Endothelial cell of umbilical vein (primary cell): ENCODE data around the gene AGBL4. TPM values are rescaled to one million over a fixed set of nuclear protein-coding genes. Genes with fewer than 3 reads are reported as not detected.

ENCODE experiments used
- BruUV-seq: library from RNA; stranded (reverse); fragments of 400-500 nt; replicated peaks from 2 replicates; lab custom pipeline; 2021; lab: Mats Ljungman, UMichigan
- CTCF ChIA-PET: fragments of 300-600, 350-600 bp; sonication (Branson Sonifier 250); formaldehyde crosslinking; loops from one replicate; lab custom pipeline; 2021; ENCODE audit warnings: antibody characterized with exemption, inconsistent platforms; lab: Charles Lee
- POLR2A ChIA-PET: fragments of 300-600, 350-600 bp; sonication (Branson Sonifier 250); formaldehyde crosslinking; loops from one replicate; lab custom pipeline; 2021; ENCODE audit warnings: antibody characterized with exemption, inconsistent platforms; lab: Charles Lee
- DNase-seq: peaks from one replicate; pipeline ENCODE4 v3.0.0-alpha.2; 2011; ENCODE audit warnings: low read depth, low spot score
- FAIRE-seq: peaks from 2 replicates; lab custom pipeline; 2011; peaks lifted over from hg19 to GRCh38; lab: Jason Lieb, UNC
- H2AFZ ChIP-seq: 2 replicates; pipeline ENCODE4 v1.6.0; 2012; ENCODE audit warnings: low read depth, low read length, control low read depth, inconsistent platforms
- H3K27ac ChIP-seq: 2 replicates; pipeline ENCODE4 v1.5.1; 2011; ENCODE audit warnings: low read depth, mild to moderate bottlenecking, control low read depth, low read length, moderate library complexity; ENCODE audit not compliant: insufficient read depth
- H3K27me3 ChIP-seq, 2 experiments: 2 replicates each; pipeline versions ENCODE4 v1.6.0 to v1.6.1; 2011; ENCODE audit warnings: low read length in 2 of 2, mixed read lengths in 1 of 2; ENCODE audit not compliant: control insufficient read depth in 2 of 2, insufficient read depth in 2 of 2
- H3K36me3 ChIP-seq, 2 experiments: 2 replicates in 1 of 2; 3 replicates in 1 of 2; pipeline ENCODE4 v1.5.1; 2011; ENCODE audit warnings: low read length in 2 of 2, mild to moderate bottlenecking in 1 of 2, moderate library complexity in 1 of 2; ENCODE audit not compliant: control insufficient read depth in 2 of 2, insufficient read depth in 2 of 2; ENCODE audit errors: extremely low read depth in 1 of 2
- H3K4me1 ChIP-seq: 3 replicates; pipeline ENCODE4 v1.5.1; 2011; ENCODE audit warnings: mild to moderate bottlenecking, low read length; ENCODE audit not compliant: control insufficient read depth, insufficient read depth; ENCODE audit errors: extremely low read depth
- H3K4me2 ChIP-seq: 2 replicates; pipeline ENCODE4 v1.6.1; 2011; ENCODE audit warnings: low read length, control low read depth, mixed read lengths; ENCODE audit not compliant: insufficient read depth
- H3K4me3 ChIP-seq, 3 experiments: fragments of 200-600 bp in 1 of 3; sonication (generic), shearing (Covaris generic) in 1 of 3; replicated peaks in 1 of 3; 2 replicates each; pipeline ENCODE4 v1.5.1; 2011 to 2016; ENCODE audit warnings: control low read depth in 3 of 3, low read length in 3 of 3, mild to moderate bottlenecking in 2 of 3, inconsistent platforms in 1 of 3, low read depth in 1 of 3, moderate library complexity in 1 of 3; ENCODE audit not compliant: insufficient read depth in 1 of 3
- H3K79me2 ChIP-seq: 2 replicates; pipeline ENCODE4 v1.6.0; 2012; ENCODE audit warnings: low read length, inconsistent platforms; ENCODE audit not compliant: control insufficient read depth, insufficient read depth
- H3K9ac ChIP-seq: replicated peaks from 2 replicates; pipeline ENCODE3; 2011; ENCODE audit warnings: low read length, control low read depth; ENCODE audit not compliant: insufficient read depth; ENCODE audit errors: extremely low read depth
- H3K9me1 ChIP-seq: replicated peaks from 3 replicates; pipeline ENCODE4 v1.6.0; 2011; ENCODE audit warnings: mild to moderate bottlenecking, low read length; ENCODE audit not compliant: control insufficient read depth, insufficient read depth; ENCODE audit errors: extremely low read depth
- H3K9me3 ChIP-seq: replicated peaks from 2 replicates; pipeline ENCODE4 v1.5.1; 2012; ENCODE audit warnings: low read length, inconsistent platforms; ENCODE audit not compliant: control insufficient read depth, insufficient read depth
- H4K20me1 ChIP-seq: replicated peaks from 2 replicates; pipeline ENCODE3; 2011; ENCODE audit warnings: mild to moderate bottlenecking, low read length; ENCODE audit not compliant: control insufficient read depth, insufficient read depth; ENCODE audit errors: extremely low read depth
- MYC ChIP-seq: IDR thresholded peaks from one replicate; pipeline ENCODE4 v1.6.1; 2011; ENCODE audit warnings: mild to moderate bottlenecking, low read depth, low read length
- dilution Hi-C: fragments of 300-500 bp; cut with MboI; formaldehyde crosslinking; loops from one replicate; pipeline ENCODE4 v1.15.0; 2019; ENCODE audit warnings: low sequenced_read_pairs; ENCODE audit not compliant: extremely low pct_ligation_motif_present
- intact Hi-C: fragments of 100-400 bp; cut with micrococcal nuclease; formaldehyde crosslinking; loops from one replicate; pipeline ENCODE4 v1.10.0; 2022
- polyA plus RNA-seq, 4 experiments: library from polyadenylated mRNA; depleted of rRNA in 3 of 4; stranded (reverse) in 3 of 4; unstranded in 1 of 4; fragments of >200 nt; gene quantifications; 2 replicates each; pipeline versions ENCODE4 v1.2.1 to v1.2.3, GENCODE V29; 2011 to 2012; ENCODE audit warnings: missing spikeins in 1 of 4
- small RNA-seq: library from RNA; depleted of rRNA; stranded (forward); fragments of <200 nt; gene quantifications from one replicate; pipeline ENCODE3, GENCODE V24; 2012; ENCODE audit warnings: low replicate concordance, low read depth; ENCODE audit not compliant: insufficient read depth, insufficient read length
- total RNA-seq: library from RNA; stranded (reverse); gene quantifications from 2 replicates; pipeline ENCODE4 v1.2.3, GENCODE V29; 2021
- TF ChIP-seq, protein P1 (sequence below): IDR thresholded peaks from 2 replicates; pipeline ENCODE4 v1.6.1; 2011; ENCODE audit not compliant: insufficient read depth, insufficient read length
- TF ChIP-seq, protein P2 (sequence below), 2 donors: IDR thresholded peaks; 1 replicate in 1 of 2; 2 replicates in 1 of 2; pipeline ENCODE4 v1.5.1; 2011; ENCODE audit warnings: low read length in 2 of 2, mild to moderate bottlenecking in 2 of 2, moderate library complexity in 2 of 2, control low read depth in 1 of 2, inconsistent platforms in 1 of 2, low read depth in 1 of 2; ENCODE audit not compliant: insufficient read depth in 1 of 2; ENCODE audit errors: extremely low read depth in 1 of 2

The AGBL4 gene
- total and polyA plus RNA-seq, 2 donors (not counting 3 experiments of a cell fraction or from before 2014, with no cell fraction given): not detected

DNA sequence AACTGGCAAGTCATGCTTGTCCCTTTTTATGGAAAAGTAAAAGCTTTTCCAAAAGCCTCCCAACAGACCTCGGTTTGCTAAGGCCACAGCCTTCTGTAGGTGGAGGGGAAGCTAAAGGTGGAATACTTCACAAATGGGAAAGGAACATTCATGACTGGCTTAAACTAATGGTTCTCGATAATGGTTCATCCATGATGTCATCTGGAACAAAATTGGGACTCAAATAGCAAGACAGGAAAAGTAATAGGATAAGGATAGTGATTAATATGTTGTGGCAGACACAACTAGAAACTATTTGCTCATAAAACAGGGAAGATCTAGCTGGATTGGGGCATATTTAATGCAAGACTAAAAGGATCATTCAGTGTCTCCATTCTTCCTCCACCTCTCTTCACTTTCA lies 1535.0 kb downstream of the AGBL4 start:
- DNase-seq (no peak), FAIRE-seq (no peak)
- no peaks in the 10 kb centered on the region for H3K79me2 ChIP-seq
- no peak overlapping the region for H3K9ac ChIP-seq
- H3K27ac ChIP-seq: no peak overlapping the region
- dilution Hi-C loops: no loop called here
- H2AFZ ChIP-seq: no peak overlapping the region
- TF ChIP-seq, protein P1, sequence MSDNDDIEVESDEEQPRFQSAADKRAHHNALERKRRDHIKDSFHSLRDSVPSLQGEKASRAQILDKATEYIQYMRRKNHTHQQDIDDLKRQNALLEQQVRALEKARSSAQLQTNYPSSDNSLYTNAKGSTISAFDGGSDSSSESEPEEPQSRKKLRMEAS: no peak
- TF ChIP-seq MYC: no peak
- TF ChIP-seq, protein P2, sequence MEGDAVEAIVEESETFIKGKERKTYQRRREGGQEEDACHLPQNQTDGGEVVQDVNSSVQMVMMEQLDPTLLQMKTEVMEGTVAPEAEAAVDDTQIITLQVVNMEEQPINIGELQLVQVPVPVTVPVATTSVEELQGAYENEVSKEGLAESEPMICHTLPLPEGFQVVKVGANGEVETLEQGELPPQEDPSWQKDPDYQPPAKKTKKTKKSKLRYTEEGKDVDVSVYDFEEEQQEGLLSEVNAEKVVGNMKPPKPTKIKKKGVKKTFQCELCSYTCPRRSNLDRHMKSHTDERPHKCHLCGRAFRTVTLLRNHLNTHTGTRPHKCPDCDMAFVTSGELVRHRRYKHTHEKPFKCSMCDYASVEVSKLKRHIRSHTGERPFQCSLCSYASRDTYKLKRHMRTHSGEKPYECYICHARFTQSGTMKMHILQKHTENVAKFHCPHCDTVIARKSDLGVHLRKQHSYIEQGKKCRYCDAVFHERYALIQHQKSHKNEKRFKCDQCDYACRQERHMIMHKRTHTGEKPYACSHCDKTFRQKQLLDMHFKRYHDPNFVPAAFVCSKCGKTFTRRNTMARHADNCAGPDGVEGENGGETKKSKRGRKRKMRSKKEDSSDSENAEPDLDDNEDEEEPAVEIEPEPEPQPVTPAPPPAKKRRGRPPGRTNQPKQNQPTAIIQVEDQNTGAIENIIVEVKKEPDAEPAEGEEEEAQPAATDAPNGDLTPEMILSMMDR (IDR thresholded peaks at IDR 0.05; ENCODE audit: extremely low read depth in 1 of 2, insufficient read depth in 1 of 2, low read depth in 1 of 2, low read length in 2 of 2): no peak
- no peaks in the 10 kb centered on the region for H3K36me3 ChIP-seq
- ChIA-PET CTCF (interaction anchor here (0.9 kb wide), 1 partner anchor 9 kb away, joined by 6 read pairs; no protein-coding TSS in a partner anchor), POLR2A (no interaction called here)
- H3K9me1 ChIP-seq: no peaks in the 10 kb centered on the region
- no peaks in the 10 kb centered on the region for H3K9me3 ChIP-seq
- intact Hi-C loops: no loop called here
- H3K4me2 ChIP-seq: no peak overlapping the region
- no TSS peak for BruUV-seq
- H3K27me3 ChIP-seq: peaks cover 0 to 1% of the 10 kb centered on the region in 2 experiments
- H3K4me1 ChIP-seq: no peaks in the 10 kb centered on the region
- no peak overlapping the region for H3K4me3 ChIP-seq
- no peaks in the 10 kb centered on the region for H4K20me1 ChIP-seq

Small RNAs within 50 kb of the gene (small RNA-seq; reads per million reads assigned to genes)
- not detected for gene AL390023.1

Other genes with a start within 250 kb of the AGBL4 start
- not detected in 2 replicates for gene ELAVL4, start 85.0 kb upstream of the AGBL4 start, total RNA-seq
- not detected in 2 replicates for gene ELAVL4, start 85.0 kb upstream of the AGBL4 start, polyA plus RNA-seq